DND-41 (cell line): Measurements from ENCODE around the gene DNAH8.

Experiments used
- EZH2 ChIP-seq: IDR thresholded peaks from 3 replicates; pipeline ENCODE4 v1.6.1; 2012; ENCODE audit warnings: borderline replicate concordance, low read depth, mild to moderate bottlenecking, moderate library complexity, low read length, inconsistent platforms; ENCODE audit not compliant: severe bottlenecking
- TF ChIP-seq, protein P1 (sequence below): IDR thresholded peaks from 2 replicates; pipeline ENCODE4 v1.5.1; 2012; ENCODE audit warnings: borderline replicate concordance, low read length, moderate library complexity, mild to moderate bottlenecking; ENCODE audit not compliant: poor library complexity, severe bottlenecking; ENCODE audit errors: extremely low read depth

DNA sequence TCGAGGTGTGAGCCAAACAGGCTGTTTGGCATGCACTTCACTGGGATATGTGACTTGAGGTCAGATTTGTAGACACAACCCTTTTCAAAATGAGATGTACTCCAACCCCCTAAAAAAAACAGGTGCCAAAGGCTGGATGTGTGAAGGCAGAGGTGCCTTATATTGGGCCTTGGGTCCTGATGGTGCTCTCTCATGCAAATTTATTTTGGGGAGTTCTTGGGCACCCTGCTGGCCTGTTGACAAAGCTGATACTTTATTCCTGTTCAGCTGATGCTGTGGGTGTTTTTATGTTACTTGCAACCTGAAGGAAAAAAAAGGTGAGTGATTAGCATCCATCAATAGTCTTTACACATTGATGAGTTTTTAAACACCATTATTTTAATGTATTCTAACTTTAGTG, 121.5 kb downstream of the DNAH8 start:
- TF ChIP-seq, protein P1, sequence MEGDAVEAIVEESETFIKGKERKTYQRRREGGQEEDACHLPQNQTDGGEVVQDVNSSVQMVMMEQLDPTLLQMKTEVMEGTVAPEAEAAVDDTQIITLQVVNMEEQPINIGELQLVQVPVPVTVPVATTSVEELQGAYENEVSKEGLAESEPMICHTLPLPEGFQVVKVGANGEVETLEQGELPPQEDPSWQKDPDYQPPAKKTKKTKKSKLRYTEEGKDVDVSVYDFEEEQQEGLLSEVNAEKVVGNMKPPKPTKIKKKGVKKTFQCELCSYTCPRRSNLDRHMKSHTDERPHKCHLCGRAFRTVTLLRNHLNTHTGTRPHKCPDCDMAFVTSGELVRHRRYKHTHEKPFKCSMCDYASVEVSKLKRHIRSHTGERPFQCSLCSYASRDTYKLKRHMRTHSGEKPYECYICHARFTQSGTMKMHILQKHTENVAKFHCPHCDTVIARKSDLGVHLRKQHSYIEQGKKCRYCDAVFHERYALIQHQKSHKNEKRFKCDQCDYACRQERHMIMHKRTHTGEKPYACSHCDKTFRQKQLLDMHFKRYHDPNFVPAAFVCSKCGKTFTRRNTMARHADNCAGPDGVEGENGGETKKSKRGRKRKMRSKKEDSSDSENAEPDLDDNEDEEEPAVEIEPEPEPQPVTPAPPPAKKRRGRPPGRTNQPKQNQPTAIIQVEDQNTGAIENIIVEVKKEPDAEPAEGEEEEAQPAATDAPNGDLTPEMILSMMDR: no peak
- TF ChIP-seq EZH2: no peak
